ENCODE measurements around the gene TMEM154.

- TF ChIP-seq ZNF184 (tag by site-specific recombination; IDR thresholded peaks at IDR 0.05) (no peak), REST (tag by site-specific recombination; IDR thresholded peaks at IDR 0.05) (no peak), CTCF (tag by site-specific recombination; IDR thresholded peaks at IDR 0.05) (no peak), ZBTB6 (tag by site-specific recombination; IDR thresholded peaks at IDR 0.05) (no peak)
These were observed 51.7 kb downstream of the TMEM154 start for GRCh38 chr4:152628128-152628527.
